ENCODE results near the gene ARMC6.

The ARMC6 gene

GRCh38 chr19:19057720-19058119, 24.3 kb downstream of the ARMC6 start:
- TF ChIP-seq CTCF (conservative IDR thresholded peaks at IDR 0.05; ENCODE audit: low read depth, low read length): no peak
- H3K4me3 ChIP-seq (ENCODE audit: low read length): no peak overlapping the region
- no peak for DNase-seq (ENCODE audit: low read depth)

GRCh38 chr19:19059018-19059836, 25.8 kb downstream of the ARMC6 start:
- no peak for DNase-seq (ENCODE audit: low read depth)

GRCh38 chr19:19059837-19060611, 26.6 kb downstream of the ARMC6 start:
- H3K4me3 ChIP-seq (ENCODE audit: low read length): no peak overlapping the region
- no peak for TF ChIP-seq CTCF (conservative IDR thresholded peaks at IDR 0.05; ENCODE audit: low read depth, low read length)
- no peak for DNase-seq (ENCODE audit: low read depth)

More at GRCh38 chr19:19059018-19059836, 25.8 kb downstream of the ARMC6 start:
- TF ChIP-seq CTCF (conservative IDR thresholded peaks at IDR 0.05; ENCODE audit: low read depth, low read length): no peak
- H3K4me3 ChIP-seq (ENCODE audit: low read length): no peak overlapping the region

- H3K4me3 ChIP-seq (ENCODE audit: low read length): no peak overlapping the region
- no peak for TF ChIP-seq CTCF (conservative IDR thresholded peaks at IDR 0.05; ENCODE audit: low read depth, low read length)
- no peak for DNase-seq (ENCODE audit: low read depth)
Observed at GRCh38 chr19:19061506-19061905, 28.1 kb downstream of the ARMC6 start.

- no peak for DNase-seq (ENCODE audit: low read depth)
Observed at GRCh38 chr19:19062454-19063182, 29.2 kb downstream of the ARMC6 start.

More at GRCh38 chr19:19062454-19063182, 29.2 kb downstream of the ARMC6 start:
- H3K4me3 ChIP-seq (ENCODE audit: low read length): peak overlapping the region; percentile 62
- no peak for TF ChIP-seq CTCF (conservative IDR thresholded peaks at IDR 0.05; ENCODE audit: low read depth, low read length)

Measured in retinal pigment epithelial cell (primary cell).